ENCODE results near the gene COL4A5. TPM values are rescaled to one million over a fixed set of nuclear protein-coding genes. Genes with fewer than 3 reads are reported as not detected.
"Not testable (repeated sequence)": the region's sequence is repeated elsewhere in the genome, so short reads cannot be mapped to it uniquely, and the experiment has no call there.

The COL4A5 gene
- total and polyA plus RNA-seq, 3 donors from 2014 or later = 13.4 to 33.0 (median 23.8) TPM

- TF ChIP-seq CTCF (IDR thresholded peaks at IDR 0.05) = no peak
- TF ChIP-seq POLR2A (IDR thresholded peaks at IDR 0.05) = no peak
- H3K4me3 ChIP-seq = no peak overlapping the region
- no peaks in the 10 kb centered on the region for H3K36me3 ChIP-seq (ENCODE audit: low read depth, missing control alignments)
- DNase-seq = no peak
- no peaks in the 10 kb centered on the region for H3K9me3 ChIP-seq
- no peaks in the 10 kb centered on the region for H3K4me1 ChIP-seq
- H3K27ac ChIP-seq = no peak overlapping the region
- no peaks in the 10 kb centered on the region for H3K27me3 ChIP-seq
- intact Hi-C loops (cut with DNase I; ENCODE audit: low total_unique reads) = no loop called here
Measured at GRCh38 chrX:108473979-108474378, 34.3 kb downstream of the COL4A5 start.

GRCh38 chrX:108481528-108481927, 41.9 kb downstream of the COL4A5 start:
- H3K4me3 ChIP-seq; H3K27me3 ChIP-seq; H3K27ac ChIP-seq; intact Hi-C loops (cut with DNase I; ENCODE audit: low total_unique reads); H3K9me3 ChIP-seq; DNase-seq; H3K36me3 ChIP-seq (ENCODE audit: low read depth, missing control alignments); H3K4me1 ChIP-seq: not testable (repeated sequence)
- WGBS, 2 donors = 97 to 98% methylated on average over 6 of the region's 6 CpGs

- Histone ChIP-seq H3K4me1 (no peaks in the 10 kb centered on the region), H3K27me3 (no peaks in the 10 kb centered on the region), H3K9me3 (no peaks in the 10 kb centered on the region), H3K4me3 (no peak overlapping the region), H3K36me3 (ENCODE audit: low read depth, missing control alignments) (no peaks in the 10 kb centered on the region), H3K27ac (no peak overlapping the region)
- no peak for DNase-seq
- TF ChIP-seq CTCF (IDR thresholded peaks at IDR 0.05) = no peak
- no peak for TF ChIP-seq POLR2A (IDR thresholded peaks at IDR 0.05)
- intact Hi-C loops (cut with DNase I; ENCODE audit: low total_unique reads) = no loop called here
- 88 to 89% methylated on average over 3 of the region's 3 CpGs for WGBS, 2 donors
Measured at GRCh38 chrX:108484251-108484650, 44.6 kb downstream of the COL4A5 start.

GRCh38 chrX:108485960-108486359, 46.3 kb downstream of the COL4A5 start:
- 96 to 100% methylated on average over 2 of the region's 2 CpGs for WGBS, 2 donors
- TF ChIP-seq CTCF (IDR thresholded peaks at IDR 0.05) (no peak), POLR2A (IDR thresholded peaks at IDR 0.05) (no peak)
- H3K27ac ChIP-seq = no peak overlapping the region
- no peak for DNase-seq
- intact Hi-C loops (cut with DNase I; ENCODE audit: low total_unique reads) = no loop called here
- no peaks in the 10 kb centered on the region for H3K4me1 ChIP-seq
- H3K36me3 ChIP-seq (ENCODE audit: low read depth, missing control alignments) = no peaks in the 10 kb centered on the region
- H3K27me3 ChIP-seq = no peaks in the 10 kb centered on the region
- no peak overlapping the region for H3K4me3 ChIP-seq
- H3K9me3 ChIP-seq = no peaks in the 10 kb centered on the region

- intact Hi-C loops (cut with DNase I; ENCODE audit: low total_unique reads) = no loop called here
- H3K4me1 ChIP-seq = no peaks in the 10 kb centered on the region
- DNase-seq = no peak
- WGBS, 2 donors = 88 to 92% methylated on average over 3 of the region's 3 CpGs
- no peak overlapping the region for H3K4me3 ChIP-seq
- no peaks in the 10 kb centered on the region for H3K9me3 ChIP-seq
- no peak overlapping the region for H3K27ac ChIP-seq
- no peaks in the 10 kb centered on the region for H3K36me3 ChIP-seq (ENCODE audit: low read depth, missing control alignments)
- no peaks in the 10 kb centered on the region for H3K27me3 ChIP-seq
- TF ChIP-seq CTCF (IDR thresholded peaks at IDR 0.05) (no peak), POLR2A (IDR thresholded peaks at IDR 0.05) (no peak)
Measured at GRCh38 chrX:108494406-108495090, 54.9 kb downstream of the COL4A5 start.
